ENCODE results near the gene SYNGR2. TPM values are rescaled to one million over a fixed set of nuclear protein-coding genes. Genes with fewer than 3 reads are reported as not detected.

The SYNGR2 gene
- total RNA-seq, 6 donors from 2014 or later, result 110 to 265 (median 179) TPM

DNA sequence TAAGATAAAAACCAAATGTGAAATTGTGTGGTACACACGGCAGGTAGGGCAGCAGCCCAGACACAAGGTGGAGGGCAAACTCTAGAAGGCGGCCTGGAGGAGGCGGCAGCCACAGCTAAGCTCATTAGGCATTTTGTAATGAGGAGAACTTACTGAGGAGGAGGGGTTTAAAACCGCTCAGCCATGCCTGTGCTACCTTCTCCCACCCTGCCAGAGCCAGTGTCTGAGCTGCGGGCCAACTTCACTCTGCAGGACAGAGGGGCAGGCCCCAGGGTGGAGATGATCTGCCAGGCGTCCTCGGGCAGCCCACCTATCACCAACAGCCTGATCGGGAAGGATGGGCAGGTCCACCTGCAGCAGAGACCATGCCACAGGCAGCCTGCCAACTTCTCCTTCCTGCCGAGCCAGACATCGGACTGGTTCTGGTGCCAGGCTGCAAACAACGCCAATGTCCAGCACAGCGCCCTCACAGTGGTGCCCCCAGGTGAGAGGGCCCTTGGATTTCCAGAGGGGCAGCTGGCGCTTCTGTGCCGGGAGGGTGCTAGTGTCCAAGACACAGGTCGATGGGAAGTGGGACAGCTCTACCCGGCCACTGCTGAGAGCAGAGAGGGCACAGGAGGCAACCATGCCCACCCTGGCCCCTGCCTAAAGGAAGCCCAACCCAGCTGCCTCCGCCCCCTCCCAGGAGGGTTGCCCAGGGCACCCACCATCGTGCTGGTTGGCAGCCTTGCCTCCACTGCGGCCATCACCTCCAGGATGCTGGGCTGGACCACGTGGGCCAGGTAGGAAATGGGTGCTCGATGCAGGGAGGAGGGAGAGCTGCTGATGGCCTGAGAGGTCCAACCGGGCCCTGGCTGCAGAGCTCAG lies 4.3 kb upstream of the SYNGR2 start:
- no peaks in the 10 kb centered on the region for H3K9me3 ChIP-seq
- H3K36me3 ChIP-seq, result no peaks in the 10 kb centered on the region
- ATAC-seq (ENCODE audit: low FRiP score in 2 of 2) (no peak), DNase-seq (no peak)
- H3K27me3 ChIP-seq, result no peaks in the 10 kb centered on the region
- 57 to 70% methylated on average over 7 to 22 of the region's 22 CpGs for WGBS, 2 donors
- TF ChIP-seq POLR2AphosphoS5 (IDR thresholded peaks at IDR 0.05) (no peak), EP300 (IDR thresholded peaks at IDR 0.05) (no peak), POLR2A (IDR thresholded peaks at IDR 0.05) (no peak)
- TF ChIP-seq, protein P1, sequence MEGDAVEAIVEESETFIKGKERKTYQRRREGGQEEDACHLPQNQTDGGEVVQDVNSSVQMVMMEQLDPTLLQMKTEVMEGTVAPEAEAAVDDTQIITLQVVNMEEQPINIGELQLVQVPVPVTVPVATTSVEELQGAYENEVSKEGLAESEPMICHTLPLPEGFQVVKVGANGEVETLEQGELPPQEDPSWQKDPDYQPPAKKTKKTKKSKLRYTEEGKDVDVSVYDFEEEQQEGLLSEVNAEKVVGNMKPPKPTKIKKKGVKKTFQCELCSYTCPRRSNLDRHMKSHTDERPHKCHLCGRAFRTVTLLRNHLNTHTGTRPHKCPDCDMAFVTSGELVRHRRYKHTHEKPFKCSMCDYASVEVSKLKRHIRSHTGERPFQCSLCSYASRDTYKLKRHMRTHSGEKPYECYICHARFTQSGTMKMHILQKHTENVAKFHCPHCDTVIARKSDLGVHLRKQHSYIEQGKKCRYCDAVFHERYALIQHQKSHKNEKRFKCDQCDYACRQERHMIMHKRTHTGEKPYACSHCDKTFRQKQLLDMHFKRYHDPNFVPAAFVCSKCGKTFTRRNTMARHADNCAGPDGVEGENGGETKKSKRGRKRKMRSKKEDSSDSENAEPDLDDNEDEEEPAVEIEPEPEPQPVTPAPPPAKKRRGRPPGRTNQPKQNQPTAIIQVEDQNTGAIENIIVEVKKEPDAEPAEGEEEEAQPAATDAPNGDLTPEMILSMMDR (IDR thresholded peaks at IDR 0.05), result no peak
- H3K4me1 ChIP-seq, result peaks cover 2 to 9% (median 5%) of the 10 kb centered on the region in 4 donors
- no peak overlapping the region for H3K27ac ChIP-seq
- H3K4me3 ChIP-seq, result no peak overlapping the region

DNA sequence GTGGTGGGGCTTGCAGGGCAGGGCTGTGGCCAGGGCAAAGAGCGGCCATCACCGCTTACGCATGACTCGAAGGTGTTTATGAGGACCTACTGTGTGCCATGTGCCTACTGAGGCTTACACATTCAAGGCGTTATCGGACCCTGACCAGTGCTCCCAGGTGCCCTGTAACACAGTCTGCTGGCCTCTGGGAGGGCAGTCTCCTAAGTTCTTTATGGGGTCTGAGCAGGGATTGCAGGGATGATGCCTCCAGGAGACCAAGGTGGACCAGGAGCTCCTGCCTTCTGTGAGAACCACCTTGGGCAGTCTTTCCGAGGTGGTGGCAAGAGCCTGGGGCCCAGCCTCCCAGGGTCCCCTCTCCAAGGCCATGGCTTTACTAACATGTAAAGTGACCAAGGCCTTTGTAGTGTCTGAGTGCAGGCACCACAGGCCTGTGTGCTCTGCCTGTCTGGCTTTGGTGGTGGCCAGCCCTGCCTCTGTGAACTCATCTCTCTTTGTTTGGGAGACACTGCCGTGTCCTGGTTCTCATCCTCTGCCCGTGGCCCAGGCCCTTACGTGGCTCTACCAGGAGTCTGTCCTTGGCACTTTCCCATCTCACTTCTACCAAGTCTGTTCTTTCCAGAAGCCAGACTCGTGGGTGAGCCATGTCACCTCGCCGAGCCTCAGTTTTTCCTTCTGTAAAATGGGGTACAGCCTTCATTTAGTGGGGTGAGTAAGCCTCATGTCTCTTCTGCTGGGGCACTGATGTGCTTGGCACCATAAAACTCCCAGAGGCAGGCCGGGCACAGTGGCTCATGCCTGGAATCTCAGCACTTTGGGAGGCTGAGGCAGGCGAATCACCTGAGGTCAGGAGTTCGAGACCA lies 3.4 kb upstream of the SYNGR2 start:
- 97 to 99% methylated on average over 12 to 15 of the region's 16 CpGs for WGBS, 2 donors
- Histone ChIP-seq H3K27me3 (no peaks in the 10 kb centered on the region), H3K9me3 (no peaks in the 10 kb centered on the region), H3K4me3 (no peak overlapping the region), H3K4me1 (peaks cover 8 to 18% (median 13%) of the 10 kb centered on the region in 4 donors), H3K36me3 (no peaks in the 10 kb centered on the region), H3K27ac (no peak overlapping the region)
- TF ChIP-seq, protein P1 (IDR thresholded peaks at IDR 0.05), result no peak
- TF ChIP-seq EP300 (IDR thresholded peaks at IDR 0.05) (no peak), POLR2A (IDR thresholded peaks at IDR 0.05) (no peak), POLR2AphosphoS5 (IDR thresholded peaks at IDR 0.05) (no peak)
- no peak for ATAC-seq (ENCODE audit: low FRiP score in 2 of 2)
- DNase-seq, result no peak

DNA sequence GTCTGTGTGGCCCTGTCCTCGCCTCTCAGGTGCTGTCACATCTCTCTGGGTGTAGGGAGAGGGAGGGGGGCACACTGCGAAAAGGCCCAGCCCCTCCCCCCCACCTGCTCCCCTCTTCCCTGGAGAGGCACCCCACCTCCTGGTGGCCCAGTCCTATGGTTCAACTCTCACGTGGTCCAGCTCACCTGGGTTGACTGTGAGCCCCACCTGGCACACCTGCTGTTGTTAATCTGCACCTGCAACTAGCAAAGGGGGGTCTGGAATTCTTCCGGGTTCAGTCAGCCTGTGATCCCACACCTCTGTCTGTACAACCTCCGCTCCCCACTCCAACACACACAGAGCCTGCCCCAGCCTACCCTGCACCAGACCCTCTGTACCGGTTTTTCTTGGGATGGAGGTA lies 2.0 kb upstream of the SYNGR2 start:
- H3K27ac ChIP-seq, result no peak overlapping the region
- no peaks in the 10 kb centered on the region for H3K9me3 ChIP-seq
- ATAC-seq (ENCODE audit: low FRiP score in 2 of 2) (no peak), DNase-seq (no peak)
- WGBS, 2 donors, result 62 to 74% methylated on average over 6 of the region's 6 CpGs
- peaks cover 21 to 32% (median 26%) of the 10 kb centered on the region in 4 donors for H3K4me1 ChIP-seq
- TF ChIP-seq, protein P1 (IDR thresholded peaks at IDR 0.05), result no peak
- peaks cover 0 to 11% (median 3%) of the 10 kb centered on the region in 4 donors for H3K36me3 ChIP-seq
- H3K27me3 ChIP-seq, result no peaks in the 10 kb centered on the region
- H3K4me3 ChIP-seq, result no peak overlapping the region

DNA sequence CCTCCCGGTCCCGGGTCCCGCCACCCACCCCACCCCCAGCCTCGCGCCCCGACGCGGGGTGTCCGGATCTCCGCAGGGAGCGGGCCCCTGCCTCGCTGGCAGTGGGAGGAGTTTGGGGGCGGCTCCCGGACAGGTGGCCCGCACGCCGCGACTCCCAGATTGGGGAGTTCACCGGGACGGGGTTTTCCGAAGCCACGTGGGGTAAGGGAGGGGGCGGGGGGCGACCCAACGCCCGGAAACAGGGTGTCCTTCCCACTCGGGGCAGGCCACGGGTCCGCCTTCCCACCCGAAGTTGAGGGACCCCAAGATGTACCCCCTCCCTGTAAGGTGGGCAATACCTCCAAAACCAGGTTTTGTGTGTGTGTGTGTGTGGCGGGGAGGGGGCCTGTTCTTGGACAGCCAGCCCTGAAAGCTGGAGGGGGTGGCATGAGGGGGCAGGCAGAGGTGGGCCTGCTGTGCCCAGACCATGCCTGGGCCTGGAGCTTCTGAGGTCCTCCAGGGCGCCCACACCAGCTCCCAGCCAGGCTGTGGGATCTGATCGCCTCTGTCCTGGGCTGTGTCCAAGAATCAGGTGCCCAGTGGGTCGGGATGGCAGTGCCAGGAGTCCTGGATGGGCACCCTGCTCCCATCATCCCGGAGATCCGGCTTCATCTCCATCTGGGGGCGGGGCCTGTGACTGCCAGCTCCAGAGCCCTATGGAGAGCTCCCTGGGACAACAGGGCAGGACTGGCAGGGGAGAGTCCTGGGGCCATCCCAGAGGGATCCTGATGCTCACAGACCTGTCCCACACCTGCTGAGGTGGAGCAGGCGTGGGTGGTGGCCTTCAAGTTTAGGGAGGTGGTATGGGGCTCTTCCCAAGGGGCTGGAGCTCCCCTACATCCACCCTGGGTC lies 767 bp downstream of the SYNGR2 start:
- Histone ChIP-seq H3K27me3 (no peaks in the 10 kb centered on the region), H3K4me1 (peaks cover 48 to 59% (median 53%) of the 10 kb centered on the region in 4 donors), H3K27ac (peak overlapping the region; percentile 95), H3K36me3 (peaks cover 0 to 31% (median 14%) of the 10 kb centered on the region in 4 donors), H3K4me3 (peak overlapping the region; percentile 67 to 95 (median 88)), H3K9me3 (no peaks in the 10 kb centered on the region)
- peak; percentile 82 to 89 for DNase-seq
- peak in 1 of 2 donors; percentile 18 for ATAC-seq (ENCODE audit: low FRiP score in 2 of 2)
- no peak for TF ChIP-seq POLR2A (IDR thresholded peaks at IDR 0.05)
- TF ChIP-seq POLR2AphosphoS5 (IDR thresholded peaks at IDR 0.05), result no peak
- TF ChIP-seq, protein P1 (IDR thresholded peaks at IDR 0.05), result no peak
- no peak for TF ChIP-seq EP300 (IDR thresholded peaks at IDR 0.05)
- 28 to 40% methylated on average over 1 to 6 of the region's 38 CpGs for WGBS, 2 donors

Data from upper lobe of left lung (tissue), 6 donors.